PC-3 (cell line): ENCODE data around the gene PDHX. TPM values are rescaled to one million over a fixed set of nuclear protein-coding genes. Genes with fewer than 3 reads are reported as not detected.
"Not testable (repeated sequence)": the region's sequence is repeated elsewhere in the genome, so short reads cannot be mapped to it uniquely, and the experiment has no call there.

Experiments used
- ATAC-seq: fragments of 200-7000 bp; cut with Tn5 transposase; 2 replicates; pipeline ENCODE4 v1.9.1; 2020; ENCODE audit warnings: mild to moderate bottlenecking, moderate library complexity
- BruUV-seq: library from RNA; stranded (reverse); fragments of 400-500 nt; replicated peaks from 2 replicates; lab custom pipeline; 2021; lab: Mats Ljungman, UMichigan
- CTCF ChIA-PET: fragments of 300-600 bp; sonication (Branson Sonifier 250); formaldehyde crosslinking; loops from one replicate; lab custom pipeline; 2022; ENCODE audit warnings: antibody characterized with exemption; lab: Charles Lee
- POLR2A ChIA-PET: fragments of 300-600 bp; sonication (Branson Sonifier 250); formaldehyde crosslinking; loops from one replicate; lab custom pipeline; 2022; ENCODE audit warnings: antibody characterized with exemption; ENCODE audit not compliant: unreplicated experiment; lab: Charles Lee
- DNase-seq: peaks from one replicate; pipeline ENCODE4 v3.0.0-alpha.2; 2015
- H2AFZ ChIP-seq: fragments of 300-600 bp; sonication (generic); 2 replicates; pipeline ENCODE4 v1.6.0; 2016; ENCODE audit warnings: antibody characterized with exemption, low read length
- H3F3A ChIP-seq: fragments of 300-600 bp; sonication (generic); one replicate; pipeline ENCODE4 v1.6.0; 2017; ENCODE audit warnings: antibody characterized with exemption, low read length, control low read depth, mild to moderate bottlenecking; ENCODE audit not compliant: unreplicated experiment
- H3K27ac ChIP-seq: fragments of 300-600 bp; sonication (generic); 2 replicates; pipeline ENCODE4 v1.5.1; 2016; ENCODE audit warnings: mild to moderate bottlenecking, low read length
- H3K27me3 ChIP-seq: fragments of 300-600 bp; sonication (generic); 2 replicates; pipeline ENCODE4 v1.6.1; 2016; ENCODE audit warnings: low read length, mixed read lengths
- H3K36me3 ChIP-seq: fragments of 300-600 bp; sonication (generic); 2 replicates; pipeline ENCODE4 v1.6.1; 2016; ENCODE audit warnings: low read depth, mixed run types, low read length, mixed read lengths
- H3K4me1 ChIP-seq: fragments of 300-600 bp; sonication (generic); 2 replicates; pipeline ENCODE4 v1.5.1; 2016; ENCODE audit warnings: low read length; ENCODE audit not compliant: insufficient read depth
- H3K4me2 ChIP-seq: fragments of 300-600 bp; sonication (generic); 2 replicates; pipeline ENCODE4 v1.6.0; 2016; ENCODE audit warnings: low read length
- H3K4me3 ChIP-seq: fragments of 300-600 bp; sonication (generic); 2 replicates; pipeline ENCODE4 v1.5.1; 2016; ENCODE audit warnings: mild to moderate bottlenecking, low read length, mixed read lengths
- H3K79me2 ChIP-seq: fragments of 300-600 bp; sonication (generic); 2 replicates; pipeline ENCODE4 v1.6.1; 2017; ENCODE audit warnings: low read length, mixed read lengths
- H3K9ac ChIP-seq: fragments of 300-600 bp; sonication (generic); 2 replicates; pipeline ENCODE4 v1.6.0; 2016; ENCODE audit warnings: mild to moderate bottlenecking, low read length
- H3K9me2 ChIP-seq: fragments of 300-600 bp; sonication (generic); replicated peaks from 2 replicates; pipeline ENCODE4 v1.6.1; 2016; ENCODE audit warnings: mixed run types, low read length, mixed read lengths
- H3K9me3 ChIP-seq: fragments of 300-600 bp; sonication (generic); 2 replicates; pipeline ENCODE4 v1.6.1; 2016; ENCODE audit warnings: low read length, mixed read lengths
- H4K20me1 ChIP-seq: fragments of 300-600 bp; sonication (generic); 2 replicates; pipeline ENCODE4 v1.6.1; 2016; ENCODE audit warnings: low read length, mixed read lengths
- CTCF ChIP-seq: fragments of 300-600 bp; sonication (generic); conservative IDR thresholded peaks from 2 replicates; pipeline ENCODE4 v1.5.1; 2017; ENCODE audit warnings: antibody characterized with exemption, low read depth, mild to moderate bottlenecking, low read length
- EZH2 ChIP-seq: fragments of 300-600 bp; sonication (generic); IDR thresholded peaks from one replicate; pipeline ENCODE4 v1.6.1; 2017; ENCODE audit warnings: antibody characterized with exemption, mild to moderate bottlenecking, low read length; ENCODE audit not compliant: unreplicated experiment
- EZH2phosphoT487 ChIP-seq: fragments of 300-600 bp; sonication (generic); IDR thresholded peaks from 2 replicates; pipeline ENCODE4 v1.6.1; 2018; ENCODE audit warnings: mild to moderate bottlenecking, antibody characterized with exemption, low read length, borderline replicate concordance
- intact Hi-C: fragments of 100-400 bp; cut with micrococcal nuclease; formaldehyde crosslinking; loops from 2 replicates; pipeline ENCODE4 v1.9.0; 2023
- total RNA-seq: library from RNA; depleted of rRNA; stranded (reverse); fragments of >200 nt; gene quantifications from 2 replicates; pipeline ENCODE4 v1.2.3, GENCODE V29; 2014

Gene PDHX
- total RNA-seq, 1 experiment from 2014 or later: 20.3 TPM

GRCh38 chr11:35028007-35028406 is 111.6 kb downstream of the PDHX start:
- H3K9me3 ChIP-seq, H3K27me3 ChIP-seq, BruUV-seq, POLR2A ChIA-PET, ATAC-seq, H3F3A ChIP-seq, CTCF ChIA-PET, H3K79me2 ChIP-seq, H3K27ac ChIP-seq, H3K9ac ChIP-seq, H3K9me2 ChIP-seq, H3K36me3 ChIP-seq, DNase-seq, H4K20me1 ChIP-seq, intact Hi-C loops, H3K4me2 ChIP-seq, H2AFZ ChIP-seq, H3K4me3 ChIP-seq: not testable (repeated sequence)
- H3K4me1 ChIP-seq: peaks cover 39% of the 10 kb centered on the region

GRCh38 chr11:35029979-35030682 is 113.7 kb downstream of the PDHX start:
- Histone ChIP-seq H2AFZ (no peak overlapping the region), H4K20me1 (no peaks in the 10 kb centered on the region), H3K27ac (peak overlapping the region; percentile 99), H3F3A (peaks cover 5% of the 10 kb centered on the region), H3K79me2 (no peaks in the 10 kb centered on the region), H3K9ac (peak overlapping the region; percentile 93), H3K4me1 (peaks cover 42% of the 10 kb centered on the region), H3K9me3 (no peaks in the 10 kb centered on the region), H3K4me3 (peak overlapping the region; percentile 40), H3K36me3 (no peaks in the 10 kb centered on the region), H3K27me3 (no peaks in the 10 kb centered on the region), H3K4me2 (peak overlapping the region; percentile 74), H3K9me2 (no peaks in the 10 kb centered on the region)
- TF ChIP-seq EZH2: no peak
- no peak for TF ChIP-seq CTCF
- TF ChIP-seq EZH2phosphoT487: no peak
- BruUV-seq: TSS peak; percentile 98
- ATAC-seq (peak; percentile 43), DNase-seq (peak; percentile 72)
- POLR2A ChIA-PET: interaction anchor here (0.5 to 0.8 kb wide), 6 partner anchors 55 to 272 kb away, joined by 3 to 5 read pairs (median 3); no protein-coding TSS in a partner anchor
- intact Hi-C loops: loop anchor here (2.0 kb wide), 1 partner anchor 21 kb away; no protein-coding TSS in a partner anchor
- CTCF ChIA-PET: interaction anchor here (0.6 to 1.3 kb wide), 4 partner anchors 21 to 353 kb away, joined by 3 to 6 read pairs (median 4); no protein-coding TSS in a partner anchor

- no peak overlapping the region for H2AFZ ChIP-seq
- POLR2A ChIA-PET: interaction anchor here (0.6 kb wide), 3 partner anchors 31 to 233 kb away, joined by 3 to 4 read pairs (median 3); no protein-coding TSS in a partner anchor
- H3K9ac ChIP-seq: peak overlapping the region; percentile 93
- H3K9me2 ChIP-seq: no peaks in the 10 kb centered on the region
- peak; percentile 95 for ATAC-seq
- H3K36me3 ChIP-seq: no peaks in the 10 kb centered on the region
- no peaks in the 10 kb centered on the region for H3K79me2 ChIP-seq
- H3K4me3 ChIP-seq: peak overlapping the region; percentile 40; the same call in 1 of the 2 replicates
- CTCF ChIA-PET: interaction anchor here (0.6 to 1.3 kb wide), 4 partner anchors 21 to 333 kb away, joined by 3 to 12 read pairs (median 4); no protein-coding TSS in a partner anchor
- TF ChIP-seq EZH2phosphoT487 (no peak), EZH2 (no peak), CTCF (no peak)
- BruUV-seq: no TSS peak
- H3K9me3 ChIP-seq: no peaks in the 10 kb centered on the region
- intact Hi-C loops: loop anchor here (2.0 kb wide), 1 partner anchor 22 kb away; no protein-coding TSS in a partner anchor
- peaks cover 5% of the 10 kb centered on the region for H3F3A ChIP-seq
- H3K4me2 ChIP-seq: peak overlapping the region; percentile 74
- H3K27me3 ChIP-seq: no peaks in the 10 kb centered on the region
- H3K27ac ChIP-seq: peak overlapping the region; percentile 99
- H4K20me1 ChIP-seq: no peaks in the 10 kb centered on the region
- H3K4me1 ChIP-seq: peaks cover 49% of the 10 kb centered on the region
- peak; percentile 96 for DNase-seq
These were observed 114.3 kb downstream of the PDHX start for GRCh38 chr11:35030716-35031213.
